HepG2 (cell line): Measurements from ENCODE around the gene USP11. TPM values are rescaled to one million over a fixed set of nuclear protein-coding genes. Genes with fewer than 3 reads are reported as not detected.

Source experiments
- ATAC-seq: fragments of 200-7000 bp; cut with Tn5 transposase; 3 replicates; pipeline ENCODE4 v1.9.1; 2020; ENCODE audit warnings: mild to moderate bottlenecking, moderate library complexity
- BruUV-seq: library from RNA; stranded (reverse); fragments of 400-500 nt; replicated peaks from 2 replicates; lab custom pipeline; 2021; lab: Mats Ljungman, UMichigan
- CTCF ChIA-PET: fragments of 300-600 bp; formaldehyde crosslinking; extraction: SDS; loops from one replicate; lab custom pipeline; 2021; ENCODE audit warnings: low total read pairs, inconsistent platforms, low intra/inter-chr PET ratio; lab: Yijun Ruan, JAX
- POLR2A ChIA-PET: fragments of 350-600 bp; sonication (Branson Sonifier 250); formaldehyde crosslinking; loops from one replicate; lab custom pipeline; 2020; ENCODE audit warnings: antibody characterized with exemption, inconsistent platforms; lab: Yijun Ruan, JAX
- DNase-seq: peaks from one replicate; pipeline ENCODE4 v3.0.0-alpha.2; 2015; ENCODE audit warnings: low spot score
- FAIRE-seq: peaks from 3 replicates; lab custom pipeline; 2011; peaks lifted over from hg19 to GRCh38; lab: Jason Lieb, UNC
- H2AFZ ChIP-seq: one replicate; pipeline ENCODE4 v1.6.1; 2011; ENCODE audit warnings: low read length, inconsistent platforms
- H3K27ac ChIP-seq: fragments of 300-600 bp; 3 replicates; pipeline ENCODE4 v1.8.0; 2011; ENCODE audit warnings: mixed run types, mild to moderate bottlenecking, mixed read lengths, low read length, inconsistent platforms; ENCODE audit not compliant: insufficient read depth; ENCODE audit errors: extremely low read length
- H3K27me3 ChIP-seq, 2 experiments: fragments of 200-600 bp in 1 of 2; 2 replicates in 1 of 2; 3 replicates in 1 of 2; pipeline versions ENCODE4 v1.6.0 to v1.8.0; 2011; ENCODE audit warnings: low read length in 2 of 2, mild to moderate bottlenecking in 2 of 2, moderate library complexity in 2 of 2, inconsistent platforms in 1 of 2; ENCODE audit not compliant: insufficient read depth in 2 of 2, control insufficient read depth in 1 of 2
- H3K36me3 ChIP-seq, 2 experiments: fragments of 200-600 bp in 1 of 2; replicated peaks in 1 of 2; 2 replicates in 1 of 2; 3 replicates in 1 of 2; pipeline versions ENCODE4 v1.5.1 to v1.8.0; 2011; ENCODE audit warnings: low read length in 2 of 2, inconsistent platforms in 1 of 2; ENCODE audit not compliant: insufficient read depth in 2 of 2, control insufficient read depth in 1 of 2
- H3K4me1 ChIP-seq: 2 replicates; pipeline ENCODE4 v1.5.1; 2012; ENCODE audit warnings: low read length, inconsistent platforms; ENCODE audit not compliant: insufficient read depth
- H3K4me2 ChIP-seq: 2 replicates; pipeline ENCODE4 v1.6.0; 2011; ENCODE audit warnings: low read depth, low read length, inconsistent platforms
- H3K4me3 ChIP-seq, 3 experiments: fragments of 200-600 bp in 1 of 3; sonication (generic), shearing (Covaris generic) in 1 of 3; replicated peaks in 1 of 3; 2 replicates each; pipeline ENCODE4 v1.5.1; 2011 to 2016; ENCODE audit warnings: low read length in 3 of 3, inconsistent platforms in 2 of 3, low read depth in 2 of 3, mild to moderate bottlenecking in 2 of 3, control low read depth in 1 of 3, mixed read lengths in 1 of 3; ENCODE audit not compliant: insufficient read depth in 1 of 3
- H3K79me2 ChIP-seq: one replicate; pipeline ENCODE4 v1.6.1; 2011; ENCODE audit warnings: low read length, inconsistent platforms; ENCODE audit not compliant: insufficient read depth
- H3K9ac ChIP-seq: 2 replicates; pipeline ENCODE4 v1.6.0; 2011; ENCODE audit warnings: mild to moderate bottlenecking, low read depth, low read length, inconsistent platforms; ENCODE audit not compliant: insufficient read depth
- H3K9me3 ChIP-seq: 2 replicates; pipeline ENCODE4 v1.5.1; 2012; ENCODE audit warnings: mild to moderate bottlenecking, low read length
- H4K20me1 ChIP-seq: 2 replicates; pipeline ENCODE4 v1.6.0; 2011; ENCODE audit warnings: inconsistent platforms, mild to moderate bottlenecking, low read length, moderate library complexity; ENCODE audit not compliant: insufficient read depth
- AKNA ChIP-seq: sonication (generic); formaldehyde crosslinking; IDR thresholded peaks from 2 replicates; pipeline ENCODE4 v1.4.0; 2020; ENCODE audit warnings: missing genetic modification reagents, borderline replicate concordance
- ATAD3A ChIP-seq: sonication (generic); formaldehyde crosslinking; IDR thresholded peaks from 2 replicates; pipeline ENCODE4 v1.4.0; 2020; ENCODE audit warnings: missing genetic modification reagents
- KLF13 ChIP-seq: sonication (generic); formaldehyde crosslinking; IDR thresholded peaks from 2 replicates; pipeline ENCODE4 v1.4.0; 2020; ENCODE audit warnings: mild to moderate bottlenecking, missing genetic modification reagents
- MTF2 ChIP-seq: sonication (generic); formaldehyde crosslinking; IDR thresholded peaks from 2 replicates; pipeline ENCODE4 v1.5.0; 2020; ENCODE audit warnings: missing genetic modification reagents, borderline replicate concordance
- MXD4 ChIP-seq: IDR thresholded peaks from 2 replicates; pipeline ENCODE4 v1.6.1; 2016; ENCODE audit warnings: mild to moderate bottlenecking, missing biosample characterization, missing genetic modification reagents
- RFX3 ChIP-seq: IDR thresholded peaks from 2 replicates; pipeline ENCODE4 v1.6.1; 2016; ENCODE audit warnings: missing biosample characterization, missing genetic modification reagents
- ZNF629 ChIP-seq: sonication (generic); formaldehyde crosslinking; conservative IDR thresholded peaks from 2 replicates; pipeline ENCODE4 v1.5.0; 2020; ENCODE audit warnings: missing genetic modification reagents
- ZNF770 ChIP-seq: sonication (generic); formaldehyde crosslinking; IDR thresholded peaks from 2 replicates; pipeline ENCODE4 v1.5.0; 2020; ENCODE audit warnings: mild to moderate bottlenecking, missing genetic modification reagents
- WGBS: methylation state at CpG from one replicate; pipeline ENCODE4 v1.1.6; 2017; ENCODE audit warnings: low lambda C conversion rate; 5-methylcytosine and 5-hydroxymethylcytosine counted together
- in situ Hi-C: cut with HindIII; loops from 2 replicates; pipeline ENCODE4 v1.10.0; 2017; ENCODE audit warnings: low pct_unique_long_range_greater_than_20kb; ENCODE audit not compliant: extremely low pct_ligation_motif_present
- intact Hi-C: fragments of 100-400 bp; cut with micrococcal nuclease; formaldehyde crosslinking; loops from one replicate; pipeline ENCODE4 v1.10.0; 2022; ENCODE audit not compliant: unreplicated experiment
- polyA plus RNA-seq, 8 experiments: library from polyadenylated mRNA; depleted of rRNA in 3 of 8; stranded (reverse) in 7 of 8; unstranded in 1 of 8; fragments of >200 nt; fragmentation: Illumina TruSeq in 4 of 8; extraction: Trizol in 4 of 8; gene quantifications; 2 replicates each; pipeline versions ENCODE4 v1.2.1 to v1.2.3, GENCODE V29; 2011 to 2016; ENCODE audit warnings: low read depth in 4 of 8, missing spikeins in 1 of 8, mixed read lengths in 1 of 8; ENCODE audit not compliant: insufficient read depth in 1 of 8
- total RNA-seq, 5 experiments: library from RNA; depleted of rRNA; stranded (reverse); fragments of >200 nt; fragmentation: Illumina TruSeq; extraction: Trizol; gene quantifications; 2 replicates each; pipeline ENCODE4 v1.2.3, GENCODE V29; 2016; ENCODE audit warnings: low read depth in 1 of 5
- TF ChIP-seq, protein P1 (sequence below): IDR thresholded peaks from 2 replicates; pipeline ENCODE4 v1.6.1; 2016; ENCODE audit warnings: control low read depth
- TF ChIP-seq, protein P2 (sequence below): IDR thresholded peaks from 2 replicates; pipeline ENCODE4 v1.6.1; 2016; ENCODE audit warnings: mild to moderate bottlenecking, missing biosample characterization, missing genetic modification reagents

Gene USP11
- total and polyA plus RNA-seq, 2 of the 13 experiments (the other 11 are each of a cell fraction or from before 2014, with no cell fraction given) = 23.8 to 31.7 TPM

- no peaks in the 10 kb centered on the region for H3K9me3 ChIP-seq
- TF ChIP-seq MTF2 (CRISPR knock-in tag) = no peak
- TF ChIP-seq, protein P1, sequence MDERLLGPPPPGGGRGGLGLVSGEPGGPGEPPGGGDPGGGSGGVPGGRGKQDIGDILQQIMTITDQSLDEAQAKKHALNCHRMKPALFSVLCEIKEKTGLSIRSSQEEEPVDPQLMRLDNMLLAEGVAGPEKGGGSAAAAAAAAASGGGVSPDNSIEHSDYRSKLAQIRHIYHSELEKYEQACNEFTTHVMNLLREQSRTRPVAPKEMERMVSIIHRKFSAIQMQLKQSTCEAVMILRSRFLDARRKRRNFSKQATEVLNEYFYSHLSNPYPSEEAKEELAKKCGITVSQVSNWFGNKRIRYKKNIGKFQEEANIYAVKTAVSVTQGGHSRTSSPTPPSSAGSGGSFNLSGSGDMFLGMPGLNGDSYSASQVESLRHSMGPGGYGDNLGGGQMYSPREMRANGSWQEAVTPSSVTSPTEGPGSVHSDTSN = no peak
- TF ChIP-seq, protein P2, sequence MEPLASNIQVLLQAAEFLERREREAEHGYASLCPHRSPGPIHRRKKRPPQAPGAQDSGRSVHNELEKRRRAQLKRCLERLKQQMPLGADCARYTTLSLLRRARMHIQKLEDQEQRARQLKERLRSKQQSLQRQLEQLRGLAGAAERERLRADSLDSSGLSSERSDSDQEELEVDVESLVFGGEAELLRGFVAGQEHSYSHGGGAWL = no peak
- TF ChIP-seq, all 625 proteins: peak for 0
- WGBS = 100% methylated on average over 1 of the region's 3 CpGs
- H3K4me2 ChIP-seq = no peak overlapping the region
- POLR2A ChIA-PET = interaction anchor here (3.0 kb wide), 1 partner anchor 11 kb away, joined by 9 read pairs; the partner anchor contains the start of gene CDK16
- H2AFZ ChIP-seq = no peak overlapping the region
- CTCF ChIA-PET = no interaction called here
- intact Hi-C loops (no loop called here), in situ Hi-C loops (no loop called here)
- H4K20me1 ChIP-seq = no peaks in the 10 kb centered on the region; the same call in 1 of the 2 replicates
- no peak overlapping the region for H3K9ac ChIP-seq
- ATAC-seq (no peak), DNase-seq (no peak), FAIRE-seq (no peak)
- no peak overlapping the region for H3K27ac ChIP-seq
- H3K4me3 ChIP-seq = no peak overlapping the region
- BruUV-seq = no TSS peak
- H3K79me2 ChIP-seq = no peaks in the 10 kb centered on the region
- peaks cover 6% of the 10 kb centered on the region for H3K4me1 ChIP-seq
- peaks cover 17 to 71% of the 10 kb centered on the region in 2 experiments for H3K36me3 ChIP-seq
- no peaks in the 10 kb centered on the region for H3K27me3 ChIP-seq
Measured at GRCh38 chrX:47206316-47206715, 26.5 kb upstream of the USP11 start.

DNA sequence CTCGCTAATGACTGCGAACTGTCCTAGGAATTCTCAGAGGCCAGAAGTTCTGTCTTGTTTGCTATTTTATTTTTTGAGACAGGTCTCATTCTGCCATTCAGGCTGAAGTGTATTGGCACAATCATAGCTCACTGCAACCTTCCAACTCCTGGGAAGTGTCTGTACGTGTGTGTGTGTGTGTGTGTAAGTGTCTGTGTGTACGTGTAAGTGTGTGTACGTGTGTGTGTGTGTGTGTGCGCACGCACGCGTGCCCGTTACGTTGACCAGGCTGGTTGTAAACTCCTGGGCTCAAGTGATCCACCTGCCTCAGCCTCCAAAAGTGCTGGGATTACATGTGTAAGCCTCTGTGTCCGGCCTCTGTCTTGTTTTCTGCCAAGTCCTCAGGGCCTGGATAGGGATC is 24.7 kb upstream of the USP11 start:
- POLR2A ChIA-PET = interaction anchor here (3.0 kb wide), 1 partner anchor 9 kb away, joined by 9 read pairs; the partner anchor contains the start of gene CDK16
- no TSS peak for BruUV-seq
- H3K4me2 ChIP-seq = no peak overlapping the region
- H3K4me3 ChIP-seq = no peak overlapping the region
- 98% methylated on average over 12 of the region's 12 CpGs for WGBS
- no peaks in the 10 kb centered on the region for H3K4me1 ChIP-seq
- H3K36me3 ChIP-seq = peaks cover 14 to 67% of the 10 kb centered on the region in 2 experiments; a peak in 4 of 5 replicates
- no peak overlapping the region for H3K9ac ChIP-seq
- in situ Hi-C loops = no loop called here
- intact Hi-C loops = no loop called here
- no peaks in the 10 kb centered on the region for H3K79me2 ChIP-seq
- FAIRE-seq (no peak), ATAC-seq (no peak), DNase-seq (no peak)
- H3K9me3 ChIP-seq = no peaks in the 10 kb centered on the region
- no peak overlapping the region for H3K27ac ChIP-seq
- H4K20me1 ChIP-seq = no peaks in the 10 kb centered on the region; the same call in 1 of the 2 replicates
- H2AFZ ChIP-seq = no peak overlapping the region
- no peaks in the 10 kb centered on the region for H3K27me3 ChIP-seq
- CTCF ChIA-PET = no interaction called here
- no peak for TF ChIP-seq ZNF629 (CRISPR knock-in tag)
- TF ChIP-seq ATAD3A (CRISPR knock-in tag) = no peak
- TF ChIP-seq ZNF770 (CRISPR knock-in tag) = no peak
- TF ChIP-seq AKNA (CRISPR knock-in tag) = no peak
- TF ChIP-seq RFX3 (CRISPR knock-in tag) = no peak
- TF ChIP-seq KLF13 (CRISPR knock-in tag) = no peak
- TF ChIP-seq MXD4 (CRISPR knock-in tag) = no peak
